ENCODE results near the gene FUT4. TPM values are rescaled to one million over a fixed set of nuclear protein-coding genes. Genes with fewer than 3 reads are reported as not detected.
A peak's percentile ranks its signal among the peaks of the same experiment; 100 is the strongest.

FUT4 gene
- total RNA-seq, 2 donors from 2014 or later: 14.1 to 23.4 TPM

GRCh38 chr11:94544646-94545263 is 1.0 kb downstream of the FUT4 start:
- DNase-seq (ENCODE audit: low spot score) (no peak), ATAC-seq (ENCODE audit: insufficient number of reproducible peaks, low FRiP score, low read depth) (peak; percentile 1)
- Histone ChIP-seq H3K36me3 (no peaks in the 10 kb centered on the region), H3K9me3 (no peaks in the 10 kb centered on the region), H3K27ac (peak overlapping the region; percentile 100), H3K4me1 (ENCODE audit: control insufficient read depth in 1 of 2, low read depth in 2 of 2) (peaks cover 36 to 57% of the 10 kb centered on the region in 2 donors), H3K4me3 (peak overlapping the region; percentile 92), H3K27me3 (replicated peaks; ENCODE audit: insufficient read depth) (no peaks in the 10 kb centered on the region)
- TF ChIP-seq, protein P1, sequence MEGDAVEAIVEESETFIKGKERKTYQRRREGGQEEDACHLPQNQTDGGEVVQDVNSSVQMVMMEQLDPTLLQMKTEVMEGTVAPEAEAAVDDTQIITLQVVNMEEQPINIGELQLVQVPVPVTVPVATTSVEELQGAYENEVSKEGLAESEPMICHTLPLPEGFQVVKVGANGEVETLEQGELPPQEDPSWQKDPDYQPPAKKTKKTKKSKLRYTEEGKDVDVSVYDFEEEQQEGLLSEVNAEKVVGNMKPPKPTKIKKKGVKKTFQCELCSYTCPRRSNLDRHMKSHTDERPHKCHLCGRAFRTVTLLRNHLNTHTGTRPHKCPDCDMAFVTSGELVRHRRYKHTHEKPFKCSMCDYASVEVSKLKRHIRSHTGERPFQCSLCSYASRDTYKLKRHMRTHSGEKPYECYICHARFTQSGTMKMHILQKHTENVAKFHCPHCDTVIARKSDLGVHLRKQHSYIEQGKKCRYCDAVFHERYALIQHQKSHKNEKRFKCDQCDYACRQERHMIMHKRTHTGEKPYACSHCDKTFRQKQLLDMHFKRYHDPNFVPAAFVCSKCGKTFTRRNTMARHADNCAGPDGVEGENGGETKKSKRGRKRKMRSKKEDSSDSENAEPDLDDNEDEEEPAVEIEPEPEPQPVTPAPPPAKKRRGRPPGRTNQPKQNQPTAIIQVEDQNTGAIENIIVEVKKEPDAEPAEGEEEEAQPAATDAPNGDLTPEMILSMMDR (IDR thresholded peaks at IDR 0.05): no peak

GRCh38 chr11:94545264-94546161 is 1.8 kb downstream of the FUT4 start:
- no peak for DNase-seq (ENCODE audit: low spot score)
- H3K36me3 ChIP-seq: no peaks in the 10 kb centered on the region
- H3K4me1 ChIP-seq (ENCODE audit: control insufficient read depth in 1 of 2, low read depth in 2 of 2): peaks cover 42 to 60% of the 10 kb centered on the region in 2 donors
- peak overlapping the region; percentile 92 for H3K4me3 ChIP-seq
- no peaks in the 10 kb centered on the region for H3K27me3 ChIP-seq (replicated peaks; ENCODE audit: insufficient read depth)
- TF ChIP-seq, protein P1 (IDR thresholded peaks at IDR 0.05): no peak
- H3K27ac ChIP-seq: peak overlapping the region; percentile 100
- no peak for ATAC-seq (ENCODE audit: insufficient number of reproducible peaks, low FRiP score, low read depth)
- H3K9me3 ChIP-seq: no peaks in the 10 kb centered on the region

- H3K4me3 ChIP-seq: peak overlapping the region; percentile 92
- TF ChIP-seq, protein P1 (IDR thresholded peaks at IDR 0.05): no peak
- no peaks in the 10 kb centered on the region for H3K9me3 ChIP-seq
- ATAC-seq (ENCODE audit: insufficient number of reproducible peaks, low FRiP score, low read depth) (no peak), DNase-seq (ENCODE audit: low spot score) (no peak)
- no peak overlapping the region for H3K27ac ChIP-seq
- peaks cover 42 to 61% of the 10 kb centered on the region in 2 donors for H3K4me1 ChIP-seq (ENCODE audit: control insufficient read depth in 1 of 2, low read depth in 2 of 2)
- H3K36me3 ChIP-seq: no peaks in the 10 kb centered on the region
- no peaks in the 10 kb centered on the region for H3K27me3 ChIP-seq (replicated peaks; ENCODE audit: insufficient read depth)
Measured at GRCh38 chr11:94546162-94546470, 2.4 kb downstream of the FUT4 start.

- H3K4me3 ChIP-seq: peak overlapping the region; percentile 92
- H3K27me3 ChIP-seq (replicated peaks; ENCODE audit: insufficient read depth): no peaks in the 10 kb centered on the region
- H3K4me1 ChIP-seq (ENCODE audit: control insufficient read depth in 1 of 2, low read depth in 2 of 2): peaks cover 42 to 61% of the 10 kb centered on the region in 2 donors
- H3K27ac ChIP-seq: no peak overlapping the region
- H3K36me3 ChIP-seq: no peaks in the 10 kb centered on the region
- no peaks in the 10 kb centered on the region for H3K9me3 ChIP-seq
- DNase-seq (ENCODE audit: low spot score): no peak
- ATAC-seq (ENCODE audit: insufficient number of reproducible peaks, low FRiP score, low read depth): no peak
- TF ChIP-seq, protein P1 (IDR thresholded peaks at IDR 0.05): no peak
Measured at GRCh38 chr11:94546886-94547285, 3.2 kb downstream of the FUT4 start.

GRCh38 chr11:94549146-94549545 is 5.4 kb downstream of the FUT4 start:
- TF ChIP-seq, protein P1 (IDR thresholded peaks at IDR 0.05): no peak

More at GRCh38 chr11:94549146-94549545, 5.4 kb downstream of the FUT4 start:
- ATAC-seq (ENCODE audit: insufficient number of reproducible peaks, low FRiP score, low read depth) (no peak), DNase-seq (ENCODE audit: low spot score) (no peak)
- H3K27ac ChIP-seq: no peak overlapping the region
- no peaks in the 10 kb centered on the region for H3K27me3 ChIP-seq (replicated peaks; ENCODE audit: insufficient read depth)
- H3K9me3 ChIP-seq: no peaks in the 10 kb centered on the region
- peak overlapping the region; percentile 19 for H3K4me3 ChIP-seq
- H3K36me3 ChIP-seq: no peaks in the 10 kb centered on the region
- peaks cover 32 to 47% of the 10 kb centered on the region in 2 donors for H3K4me1 ChIP-seq (ENCODE audit: control insufficient read depth in 1 of 2, low read depth in 2 of 2)
